HG03558 (cell line): ENCODE measurements around the gene LPAR1.

Experiments used
- ATAC-seq: cut with Tn5 transposase; IDR thresholded peaks from one replicate; pipeline ENCODE4 v1.9.1; 2021; ENCODE audit warnings: moderate number of reproducible peaks; ENCODE audit not compliant: unreplicated experiment; ENCODE audit errors: extremely low read depth

The LPAR1 gene

GRCh38 chr9:110933350-110934001 is 104.8 kb downstream of the LPAR1 start:
- ATAC-seq = no peak

- no peak for ATAC-seq
Observed at GRCh38 chr9:110932863-110933262, 105.4 kb downstream of the LPAR1 start.

- no peak for ATAC-seq
Observed at GRCh38 chr9:110928599-110928998, 109.7 kb downstream of the LPAR1 start.

- no peak for ATAC-seq
Observed at GRCh38 chr9:110926828-110927487, 111.3 kb downstream of the LPAR1 start.

- no peak for ATAC-seq
Observed at GRCh38 chr9:110923601-110924000, 114.7 kb downstream of the LPAR1 start.

GRCh38 chr9:110922145-110922544 is 116.1 kb downstream of the LPAR1 start:
- ATAC-seq = no peak

- ATAC-seq = no peak
Observed at GRCh38 chr9:110921705-110922104, 116.6 kb downstream of the LPAR1 start.

GRCh38 chr9:110919609-110920008 is 118.7 kb downstream of the LPAR1 start:
- no peak for ATAC-seq

GRCh38 chr9:110919050-110919435 is 119.2 kb downstream of the LPAR1 start:
- ATAC-seq = no peak

GRCh38 chr9:110918316-110919049 is 119.8 kb downstream of the LPAR1 start:
- ATAC-seq = no peak

- no peak for ATAC-seq
Observed at GRCh38 chr9:110916403-110916802, 121.9 kb downstream of the LPAR1 start.

- no peak for ATAC-seq
Observed at GRCh38 chr9:110912419-110913291, 125.6 kb downstream of the LPAR1 start.

- ATAC-seq = no peak
Observed at GRCh38 chr9:110911659-110912418, 126.4 kb downstream of the LPAR1 start.

GRCh38 chr9:110908894-110909293 is 129.4 kb downstream of the LPAR1 start:
- no peak for ATAC-seq

GRCh38 chr9:110900917-110901316 is 137.4 kb downstream of the LPAR1 start:
- no peak for ATAC-seq

- no peak for ATAC-seq
Observed at GRCh38 chr9:110900456-110900855, 137.8 kb downstream of the LPAR1 start.

- ATAC-seq = no peak
Observed at GRCh38 chr9:110898866-110899265, 139.4 kb downstream of the LPAR1 start.

- ATAC-seq = no peak
Observed at GRCh38 chr9:110898358-110898757, 139.9 kb downstream of the LPAR1 start.

GRCh38 chr9:110897943-110898342 is 140.3 kb downstream of the LPAR1 start:
- ATAC-seq = no peak
